ENCODE results near the gene FCER1G.

FCER1G gene

GRCh38 chr1:161215076-161215475, at the start of gene FCER1G:
TSS of gene FCER1G (plus strand) at chr1:161215295. CDS start at chr1:161215322, 27 bp downstream.
- Histone ChIP-seq H3K4me1 (ENCODE audit: control insufficient read depth, insufficient read depth, low read length) (no peaks in the 10 kb centered on the region), H3K9me3 (ENCODE audit: control insufficient read depth in 2 of 2, low read length in 2 of 2) (no peaks in the 10 kb centered on the region), H3K27me3 (ENCODE audit: control insufficient read depth in 1 of 2, insufficient read depth in 2 of 2, low read length in 2 of 2) (no peaks in the 10 kb centered on the region), H3K9ac (ENCODE audit: low read length in 2 of 2) (no peak within 1 kb of the TSS), H3K36me3 (ENCODE audit: control insufficient read depth in 2 of 2, insufficient read depth in 2 of 2, low read length in 2 of 2) (peaks cover 36 to 38% of the 10 kb centered on the region in 2 donors), H3K27ac (ENCODE audit: low read length) (no peak within 1 kb of the TSS), H3K4me3 (ENCODE audit: low read length in 2 of 2) (peak within 1 kb of the TSS in 1 of 2 donors; percentile 8)

- Histone ChIP-seq H3K27ac (ENCODE audit: low read length) (peak within 1 kb of the TSS; percentile 89), H3K27me3 (ENCODE audit: control insufficient read depth in 1 of 2, insufficient read depth in 2 of 2, low read length in 2 of 2) (no peaks in the 10 kb centered on the region), H3K4me3 (ENCODE audit: low read length in 2 of 2) (peak within 1 kb of the TSS; percentile 92 to 95), H3K9me3 (ENCODE audit: control insufficient read depth in 2 of 2, low read length in 2 of 2) (no peaks in the 10 kb centered on the region), H3K4me1 (ENCODE audit: control insufficient read depth, insufficient read depth, low read length) (peaks cover 36% of the 10 kb centered on the region), H3K36me3 (ENCODE audit: control insufficient read depth in 2 of 2, insufficient read depth in 2 of 2, low read length in 2 of 2) (peaks cover 18 to 44% of the 10 kb centered on the region in 2 donors), H3K9ac (ENCODE audit: low read length in 2 of 2) (peak within 1 kb of the TSS; percentile 87 to 95)
Observed at GRCh38 chr1:161165742-161166668, 49.1 kb upstream of the FCER1G start, which contains the start of gene PPOX. TSS of gene PPOX (plus strand) at chr1:161166426. CDS start at chr1:161166848, 422 bp downstream.

- Histone ChIP-seq H3K27ac (ENCODE audit: low read length) (peak overlapping the region; percentile 89), H3K36me3 (ENCODE audit: control insufficient read depth in 2 of 2, insufficient read depth in 2 of 2, low read length in 2 of 2) (peaks cover 27 to 49% of the 10 kb centered on the region in 2 donors), H3K4me1 (ENCODE audit: control insufficient read depth, insufficient read depth, low read length) (peaks cover 31% of the 10 kb centered on the region), H3K27me3 (ENCODE audit: control insufficient read depth in 1 of 2, insufficient read depth in 2 of 2, low read length in 2 of 2) (no peaks in the 10 kb centered on the region), H3K9me3 (ENCODE audit: control insufficient read depth in 2 of 2, low read length in 2 of 2) (no peaks in the 10 kb centered on the region), H3K9ac (ENCODE audit: low read length in 2 of 2) (peak overlapping the region; percentile 87 to 95), H3K4me3 (ENCODE audit: low read length in 2 of 2) (peak overlapping the region; percentile 92 to 95)
Observed at GRCh38 chr1:161166669-161167548, 48.2 kb upstream of the FCER1G start.

- H3K27me3 ChIP-seq (ENCODE audit: control insufficient read depth in 1 of 2, insufficient read depth in 2 of 2, low read length in 2 of 2): no peaks in the 10 kb centered on the region
- peaks cover 35% of the 10 kb centered on the region for H3K4me1 ChIP-seq (ENCODE audit: control insufficient read depth, insufficient read depth, low read length)
- no peaks in the 10 kb centered on the region for H3K9me3 ChIP-seq (ENCODE audit: control insufficient read depth in 2 of 2, low read length in 2 of 2)
- H3K9ac ChIP-seq (ENCODE audit: low read length in 2 of 2): no peak overlapping the region
- H3K27ac ChIP-seq (ENCODE audit: low read length): no peak overlapping the region
- no peak overlapping the region for H3K4me3 ChIP-seq (ENCODE audit: low read length in 2 of 2)
- peaks cover 40 to 46% of the 10 kb centered on the region in 2 donors for H3K36me3 ChIP-seq (ENCODE audit: control insufficient read depth in 2 of 2, insufficient read depth in 2 of 2, low read length in 2 of 2)
Observed at GRCh38 chr1:161168906-161169305, 46.2 kb upstream of the FCER1G start.

GRCh38 chr1:161171191-161171590, 43.9 kb upstream of the FCER1G start:
- no peaks in the 10 kb centered on the region for H3K27me3 ChIP-seq (ENCODE audit: control insufficient read depth in 1 of 2, insufficient read depth in 2 of 2, low read length in 2 of 2)
- peaks cover 47 to 51% of the 10 kb centered on the region in 2 donors for H3K36me3 ChIP-seq (ENCODE audit: control insufficient read depth in 2 of 2, insufficient read depth in 2 of 2, low read length in 2 of 2)
- H3K9me3 ChIP-seq (ENCODE audit: control insufficient read depth in 2 of 2, low read length in 2 of 2): no peaks in the 10 kb centered on the region
- no peak overlapping the region for H3K4me3 ChIP-seq (ENCODE audit: low read length in 2 of 2)
- peak overlapping the region in 1 of 2 donors; percentile 13 for H3K9ac ChIP-seq (ENCODE audit: low read length in 2 of 2)
- H3K27ac ChIP-seq (ENCODE audit: low read length): no peak overlapping the region
- peaks cover 29% of the 10 kb centered on the region for H3K4me1 ChIP-seq (ENCODE audit: control insufficient read depth, insufficient read depth, low read length)

- H3K4me1 ChIP-seq (ENCODE audit: control insufficient read depth, insufficient read depth, low read length): peaks cover 33% of the 10 kb centered on the region
- no peaks in the 10 kb centered on the region for H3K9me3 ChIP-seq (ENCODE audit: control insufficient read depth in 2 of 2, low read length in 2 of 2)
- no peak overlapping the region for H3K4me3 ChIP-seq (ENCODE audit: low read length in 2 of 2)
- peak overlapping the region; percentile 18 for H3K27ac ChIP-seq (ENCODE audit: low read length)
- H3K9ac ChIP-seq (ENCODE audit: low read length in 2 of 2): peak overlapping the region in 1 of 2 donors; percentile 13
- H3K36me3 ChIP-seq (ENCODE audit: control insufficient read depth in 2 of 2, insufficient read depth in 2 of 2, low read length in 2 of 2): peaks cover 47 to 51% of the 10 kb centered on the region in 2 donors
- H3K27me3 ChIP-seq (ENCODE audit: control insufficient read depth in 1 of 2, insufficient read depth in 2 of 2, low read length in 2 of 2): no peaks in the 10 kb centered on the region
Observed at GRCh38 chr1:161171696-161172095, 43.4 kb upstream of the FCER1G start.

- peak overlapping the region; percentile 18 for H3K27ac ChIP-seq (ENCODE audit: low read length)
- H3K9ac ChIP-seq (ENCODE audit: low read length in 2 of 2): peak overlapping the region in 1 of 2 donors; percentile 35
- no peak overlapping the region for H3K4me3 ChIP-seq (ENCODE audit: low read length in 2 of 2)
- H3K27me3 ChIP-seq (ENCODE audit: control insufficient read depth in 1 of 2, insufficient read depth in 2 of 2, low read length in 2 of 2): no peaks in the 10 kb centered on the region
- H3K36me3 ChIP-seq (ENCODE audit: control insufficient read depth in 2 of 2, insufficient read depth in 2 of 2, low read length in 2 of 2): peaks cover 47 to 51% of the 10 kb centered on the region in 2 donors
- H3K4me1 ChIP-seq (ENCODE audit: control insufficient read depth, insufficient read depth, low read length): peaks cover 29% of the 10 kb centered on the region
- H3K9me3 ChIP-seq (ENCODE audit: control insufficient read depth in 2 of 2, low read length in 2 of 2): no peaks in the 10 kb centered on the region
Observed at GRCh38 chr1:161172349-161172748, 42.7 kb upstream of the FCER1G start.

GRCh38 chr1:161172776-161173376, 42.2 kb upstream of the FCER1G start:
- Histone ChIP-seq H3K36me3 (ENCODE audit: control insufficient read depth in 2 of 2, insufficient read depth in 2 of 2, low read length in 2 of 2) (peaks cover 47 to 51% of the 10 kb centered on the region in 2 donors), H3K9ac (ENCODE audit: low read length in 2 of 2) (peak overlapping the region in 1 of 2 donors; percentile 35), H3K27me3 (ENCODE audit: control insufficient read depth in 1 of 2, insufficient read depth in 2 of 2, low read length in 2 of 2) (no peaks in the 10 kb centered on the region), H3K4me1 (ENCODE audit: control insufficient read depth, insufficient read depth, low read length) (peaks cover 28% of the 10 kb centered on the region), H3K9me3 (ENCODE audit: control insufficient read depth in 2 of 2, low read length in 2 of 2) (no peaks in the 10 kb centered on the region), H3K4me3 (ENCODE audit: low read length in 2 of 2) (no peak overlapping the region), H3K27ac (ENCODE audit: low read length) (peak overlapping the region; percentile 31)

- Histone ChIP-seq H3K9me3 (ENCODE audit: control insufficient read depth in 2 of 2, low read length in 2 of 2) (no peaks in the 10 kb centered on the region), H3K36me3 (ENCODE audit: control insufficient read depth in 2 of 2, insufficient read depth in 2 of 2, low read length in 2 of 2) (peaks cover 45 to 51% of the 10 kb centered on the region in 2 donors), H3K4me3 (ENCODE audit: low read length in 2 of 2) (no peak overlapping the region), H3K4me1 (ENCODE audit: control insufficient read depth, insufficient read depth, low read length) (peaks cover 27% of the 10 kb centered on the region), H3K9ac (ENCODE audit: low read length in 2 of 2) (no peak overlapping the region), H3K27me3 (ENCODE audit: control insufficient read depth in 1 of 2, insufficient read depth in 2 of 2, low read length in 2 of 2) (no peaks in the 10 kb centered on the region), H3K27ac (ENCODE audit: low read length) (no peak overlapping the region)
Observed at GRCh38 chr1:161173711-161174110, 41.4 kb upstream of the FCER1G start.

- H3K36me3 ChIP-seq (ENCODE audit: control insufficient read depth in 2 of 2, insufficient read depth in 2 of 2, low read length in 2 of 2): peaks cover 37 to 41% of the 10 kb centered on the region in 2 donors
- no peak overlapping the region for H3K9ac ChIP-seq (ENCODE audit: low read length in 2 of 2)
- peaks cover 27% of the 10 kb centered on the region for H3K4me1 ChIP-seq (ENCODE audit: control insufficient read depth, insufficient read depth, low read length)
- no peaks in the 10 kb centered on the region for H3K9me3 ChIP-seq (ENCODE audit: control insufficient read depth in 2 of 2, low read length in 2 of 2)
- H3K27ac ChIP-seq (ENCODE audit: low read length): no peak overlapping the region
- no peak overlapping the region for H3K4me3 ChIP-seq (ENCODE audit: low read length in 2 of 2)
- H3K27me3 ChIP-seq (ENCODE audit: control insufficient read depth in 1 of 2, insufficient read depth in 2 of 2, low read length in 2 of 2): no peaks in the 10 kb centered on the region
Observed at GRCh38 chr1:161174911-161175310, 40.2 kb upstream of the FCER1G start.

All from stomach smooth muscle (tissue), 2 donors.